ENCODE measurements around the gene SLC66A3.

SLC66A3 gene

GRCh38 chr2:11121823-11122155 is 33.5 kb upstream of the SLC66A3 start:
- Histone ChIP-seq H3K4me2 (ENCODE audit: insufficient read depth, low read length) (no peak overlapping the region), H3K27me3 (ENCODE audit: insufficient read depth, low read length, poor library complexity) (no peaks in the 10 kb centered on the region), H3K9ac (ENCODE audit: low read depth, low read length) (no peak overlapping the region)

GRCh38 chr2:11122380-11122779 is 32.9 kb upstream of the SLC66A3 start:
- H3K27me3 ChIP-seq (ENCODE audit: insufficient read depth, low read length, poor library complexity): no peaks in the 10 kb centered on the region

More at GRCh38 chr2:11121823-11122155, 33.5 kb upstream of the SLC66A3 start:
- H3K27ac ChIP-seq (ENCODE audit: low read length): no peak overlapping the region
- no peaks in the 10 kb centered on the region for H3K9me3 ChIP-seq (ENCODE audit: insufficient read depth, low read length, severe bottlenecking)
- H4K20me1 ChIP-seq (ENCODE audit: insufficient read depth, low read length): no peaks in the 10 kb centered on the region
- ATAC-seq (ENCODE audit: insufficient read depth, low read depth) (no peak), DNase-seq (no peak)
- no peaks in the 10 kb centered on the region for H3K36me3 ChIP-seq (ENCODE audit: insufficient read depth, low read length)
- H2AFZ ChIP-seq (ENCODE audit: low read depth, low read length): no peak overlapping the region
- H3K79me2 ChIP-seq (ENCODE audit: insufficient read depth, low read length): no peaks in the 10 kb centered on the region
- H3K4me3 ChIP-seq (ENCODE audit: low read depth in 1 of 2, low read length in 2 of 2): no peak overlapping the region
- TF ChIP-seq EZH2 (IDR thresholded peaks at IDR 0.05; ENCODE audit: borderline replicate concordance, low read depth, low read length, severe bottlenecking) (no peak), CTCF (IDR thresholded peaks at IDR 0.05; ENCODE audit: borderline replicate concordance, extremely low read depth, low read length, poor library complexity, severe bottlenecking) (no peak)
- H3K4me1 ChIP-seq (ENCODE audit: insufficient read depth, low read length): no peaks in the 10 kb centered on the region

GRCh38 chr2:11123001-11123809 is 32.1 kb upstream of the SLC66A3 start:
- ATAC-seq (ENCODE audit: insufficient read depth, low read depth): no peak; the same call in 2 of the 3 replicates
- no peak overlapping the region for H3K9ac ChIP-seq (ENCODE audit: low read depth, low read length)
- TF ChIP-seq EZH2 (IDR thresholded peaks at IDR 0.05; ENCODE audit: borderline replicate concordance, low read depth, low read length, severe bottlenecking) (no peak), CTCF (IDR thresholded peaks at IDR 0.05; ENCODE audit: borderline replicate concordance, extremely low read depth, low read length, poor library complexity, severe bottlenecking) (no peak)

More at GRCh38 chr2:11122380-11122779, 32.9 kb upstream of the SLC66A3 start:
- Histone ChIP-seq H3K4me3 (ENCODE audit: low read depth in 1 of 2, low read length in 2 of 2) (no peak overlapping the region), H3K79me2 (ENCODE audit: insufficient read depth, low read length) (no peaks in the 10 kb centered on the region), H3K9me3 (ENCODE audit: insufficient read depth, low read length, severe bottlenecking) (no peaks in the 10 kb centered on the region), H3K4me1 (ENCODE audit: insufficient read depth, low read length) (no peaks in the 10 kb centered on the region), H3K9ac (ENCODE audit: low read depth, low read length) (no peak overlapping the region), H4K20me1 (ENCODE audit: insufficient read depth, low read length) (no peaks in the 10 kb centered on the region), H3K4me2 (ENCODE audit: insufficient read depth, low read length) (no peak overlapping the region), H2AFZ (ENCODE audit: low read depth, low read length) (no peak overlapping the region), H3K27ac (ENCODE audit: low read length) (no peak overlapping the region), H3K36me3 (ENCODE audit: insufficient read depth, low read length) (no peaks in the 10 kb centered on the region)
- no peak for TF ChIP-seq EZH2 (IDR thresholded peaks at IDR 0.05; ENCODE audit: borderline replicate concordance, low read depth, low read length, severe bottlenecking)
- no peak for TF ChIP-seq CTCF (IDR thresholded peaks at IDR 0.05; ENCODE audit: borderline replicate concordance, extremely low read depth, low read length, poor library complexity, severe bottlenecking)
- DNase-seq (no peak), ATAC-seq (ENCODE audit: insufficient read depth, low read depth) (no peak)

More at GRCh38 chr2:11123001-11123809, 32.1 kb upstream of the SLC66A3 start:
- H4K20me1 ChIP-seq (ENCODE audit: insufficient read depth, low read length): no peaks in the 10 kb centered on the region
- H3K4me1 ChIP-seq (ENCODE audit: insufficient read depth, low read length): no peaks in the 10 kb centered on the region
- no peak overlapping the region for H3K4me2 ChIP-seq (ENCODE audit: insufficient read depth, low read length)
- DNase-seq: no peak
- H3K36me3 ChIP-seq (ENCODE audit: insufficient read depth, low read length): no peaks in the 10 kb centered on the region
- H3K79me2 ChIP-seq (ENCODE audit: insufficient read depth, low read length): no peaks in the 10 kb centered on the region
- no peaks in the 10 kb centered on the region for H3K9me3 ChIP-seq (ENCODE audit: insufficient read depth, low read length, severe bottlenecking)
- H2AFZ ChIP-seq (ENCODE audit: low read depth, low read length): no peak overlapping the region
- no peak overlapping the region for H3K27ac ChIP-seq (ENCODE audit: low read length)
- H3K4me3 ChIP-seq (ENCODE audit: low read depth in 1 of 2, low read length in 2 of 2): no peak overlapping the region
- H3K27me3 ChIP-seq (ENCODE audit: insufficient read depth, low read length, poor library complexity): no peaks in the 10 kb centered on the region
